ENCODE results near the gene VAT1L. TPM values are rescaled to one million over a fixed set of nuclear protein-coding genes. Genes with fewer than 3 reads are reported as not detected.
A peak's percentile ranks its signal among the peaks of the same experiment; 100 is the strongest.

Gene VAT1L
- total and polyA plus RNA-seq, 2 experiments from 2014 or later, result 6.2 TPM

DNA sequence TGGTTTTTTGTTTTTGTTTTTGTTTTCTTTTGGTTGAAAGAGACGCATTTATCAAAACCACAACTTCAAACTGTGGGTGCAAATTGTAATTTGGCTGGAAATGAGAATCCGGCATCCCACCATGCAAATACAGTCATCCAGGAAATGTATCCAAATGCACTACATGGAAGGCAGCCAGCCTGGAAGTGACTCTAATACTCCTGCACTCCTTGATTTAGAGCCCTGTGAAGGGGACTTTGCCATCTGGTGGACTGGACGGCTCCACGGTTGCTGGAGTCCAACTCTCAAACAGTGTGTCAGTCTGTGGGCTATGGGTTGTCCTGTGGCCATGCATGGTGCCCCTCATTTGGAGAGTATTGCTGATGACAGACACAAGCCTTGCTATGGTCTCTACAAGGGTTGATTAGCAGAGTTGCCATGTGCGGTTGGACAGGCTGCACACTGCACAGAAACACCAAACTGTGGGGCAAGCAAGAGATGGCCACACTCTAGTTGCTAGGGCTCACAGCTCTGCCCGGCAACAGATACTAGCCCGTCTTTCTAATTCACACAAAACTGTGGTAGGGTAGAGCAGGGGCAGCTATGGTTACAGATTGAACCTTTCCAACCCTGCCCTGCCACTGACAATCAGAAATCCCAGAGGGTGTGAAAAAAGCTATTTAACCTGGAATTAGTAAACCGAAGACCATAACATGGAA lies 62.4 kb downstream of the VAT1L start:
- TF ChIP-seq EZH2phosphoT487 (IDR thresholded peaks at IDR 0.05; ENCODE audit: insufficient read depth, low read depth) (no peak), EZH2 (IDR thresholded peaks at IDR 0.05; ENCODE audit: insufficient read depth, poor library complexity, severe bottlenecking) (no peak)
- H3K36me3 ChIP-seq (ENCODE audit: low read depth), result no peaks in the 10 kb centered on the region
- DNase-seq, result peak; percentile 53
- no peak overlapping the region for H3K4me2 ChIP-seq (ENCODE audit: unreplicated experiment)
- no peaks in the 10 kb centered on the region for H3K9me2 ChIP-seq (ENCODE audit: insufficient read depth)
- no peaks in the 10 kb centered on the region for H3K79me2 ChIP-seq (ENCODE audit: insufficient read depth)
- 69 to 72% methylated on average over 8 of the region's 8 CpGs for WGBS, 2 experiments (ENCODE audit: low coverage in 1 of 2, low lambda C conversion rate in 2 of 2, missing lambda C conversion rate in 2 of 2)
- H4K20me1 ChIP-seq (ENCODE audit: insufficient read depth), result no peaks in the 10 kb centered on the region
- no peak overlapping the region for H3K9ac ChIP-seq
- no peaks in the 10 kb centered on the region for H3K27me3 ChIP-seq (replicated peaks; ENCODE audit: insufficient read depth)
- no peaks in the 10 kb centered on the region for H3K9me3 ChIP-seq (ENCODE audit: low read depth)
- peaks cover 11% of the 10 kb centered on the region for H3F3A ChIP-seq (ENCODE audit: insufficient read depth)
- no peak overlapping the region for H3K27ac ChIP-seq
- in situ Hi-C loops (cut with MboI), result no loop called here
- H3K4me3 ChIP-seq, result no peak overlapping the region
- no peak overlapping the region for H2AFZ ChIP-seq
- H3K4me1 ChIP-seq (ENCODE audit: insufficient read depth), result peaks cover 15% of the 10 kb centered on the region

DNA sequence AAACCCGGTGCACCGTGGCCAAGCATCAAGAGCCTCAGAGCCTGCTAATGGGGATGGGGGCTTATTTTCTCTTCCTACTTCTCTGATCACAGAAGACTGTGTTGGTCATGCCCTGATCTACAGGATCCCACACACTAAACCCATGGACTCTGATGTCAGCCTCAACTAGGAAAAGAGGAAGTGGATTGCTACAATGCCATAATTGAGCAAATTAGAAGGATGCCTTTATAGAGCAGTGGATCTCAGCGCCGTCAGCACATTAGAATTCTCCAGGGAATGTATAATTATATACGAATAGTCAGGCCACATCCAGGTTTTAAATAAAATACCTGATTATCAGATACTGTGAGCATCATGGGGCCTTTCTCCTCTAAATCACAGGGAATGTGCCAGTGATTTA lies 64.8 kb downstream of the VAT1L start:
- H3K79me2 ChIP-seq (ENCODE audit: insufficient read depth), result no peaks in the 10 kb centered on the region
- H2AFZ ChIP-seq, result no peak overlapping the region
- H3K9me3 ChIP-seq (ENCODE audit: low read depth), result no peaks in the 10 kb centered on the region
- no peak overlapping the region for H3K9ac ChIP-seq
- H3K36me3 ChIP-seq (ENCODE audit: low read depth), result no peaks in the 10 kb centered on the region
- H3K27me3 ChIP-seq (replicated peaks; ENCODE audit: insufficient read depth), result no peaks in the 10 kb centered on the region
- DNase-seq, result no peak
- peaks cover 11% of the 10 kb centered on the region for H3F3A ChIP-seq (ENCODE audit: insufficient read depth)
- no peak overlapping the region for H3K27ac ChIP-seq
- in situ Hi-C loops (cut with MboI), result no loop called here
- no peak overlapping the region for H3K4me2 ChIP-seq (ENCODE audit: unreplicated experiment)
- no peaks in the 10 kb centered on the region for H4K20me1 ChIP-seq (ENCODE audit: insufficient read depth)
- H3K9me2 ChIP-seq (ENCODE audit: insufficient read depth), result no peaks in the 10 kb centered on the region
- no peak for TF ChIP-seq EZH2phosphoT487 (IDR thresholded peaks at IDR 0.05; ENCODE audit: insufficient read depth, low read depth)
- no peak for TF ChIP-seq EZH2 (IDR thresholded peaks at IDR 0.05; ENCODE audit: insufficient read depth, poor library complexity, severe bottlenecking)
- H3K4me1 ChIP-seq (ENCODE audit: insufficient read depth), result peaks cover 15% of the 10 kb centered on the region
- 81 to 84% methylated on average over 5 of the region's 5 CpGs for WGBS, 2 experiments (ENCODE audit: low coverage in 1 of 2, low lambda C conversion rate in 2 of 2, missing lambda C conversion rate in 2 of 2)
- H3K4me3 ChIP-seq, result no peak overlapping the region

DNA sequence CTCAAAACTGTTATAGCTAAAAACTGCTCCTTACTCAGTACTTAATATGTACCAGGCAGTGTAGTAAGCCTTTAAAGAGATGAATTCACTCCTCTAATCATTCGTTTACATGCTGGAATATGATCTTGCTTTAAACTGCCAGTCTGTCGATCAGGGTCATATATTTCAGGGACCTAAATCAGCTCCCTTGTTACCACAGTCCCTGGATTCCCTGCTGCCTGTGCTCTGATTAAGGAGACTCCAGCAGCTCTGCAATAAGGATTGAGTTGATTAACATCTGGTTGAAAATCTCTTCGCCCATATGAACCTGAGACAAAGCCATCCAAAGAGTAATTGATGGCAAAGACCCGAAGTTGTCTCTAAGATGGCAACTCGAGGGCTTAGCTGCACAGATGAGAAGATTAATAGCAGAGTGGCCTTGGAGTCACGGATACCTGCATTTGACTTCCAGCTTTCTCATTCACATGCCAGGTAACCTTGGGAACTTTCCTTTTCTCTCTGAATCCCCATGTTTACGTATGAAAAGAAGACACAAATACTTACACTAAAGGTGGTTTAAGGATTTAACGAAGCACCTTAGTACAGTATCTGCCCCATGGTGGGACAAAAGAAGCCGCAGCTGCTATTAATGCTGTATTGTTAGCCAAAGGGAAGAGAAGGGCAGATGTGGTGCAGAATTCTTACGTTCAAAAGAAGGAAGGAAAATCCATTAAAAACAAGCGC lies 68.2 kb downstream of the VAT1L start:
- Histone ChIP-seq H2AFZ (no peak overlapping the region), H3K36me3 (ENCODE audit: low read depth) (no peaks in the 10 kb centered on the region), H3K79me2 (ENCODE audit: insufficient read depth) (no peaks in the 10 kb centered on the region), H3K4me3 (no peak overlapping the region), H3K9ac (no peak overlapping the region), H3K27ac (no peak overlapping the region), H3K4me1 (ENCODE audit: insufficient read depth) (peaks cover 15% of the 10 kb centered on the region), H3K9me3 (ENCODE audit: low read depth) (no peaks in the 10 kb centered on the region), H3K27me3 (replicated peaks; ENCODE audit: insufficient read depth) (no peaks in the 10 kb centered on the region), H3F3A (ENCODE audit: insufficient read depth) (peaks cover 11% of the 10 kb centered on the region), H4K20me1 (ENCODE audit: insufficient read depth) (no peaks in the 10 kb centered on the region), H3K9me2 (ENCODE audit: insufficient read depth) (no peaks in the 10 kb centered on the region), H3K4me2 (ENCODE audit: unreplicated experiment) (no peak overlapping the region)
- in situ Hi-C loops (cut with MboI), result no loop called here
- WGBS, 2 experiments (ENCODE audit: low coverage in 1 of 2, low lambda C conversion rate in 2 of 2, missing lambda C conversion rate in 2 of 2), result 66 to 70% methylated on average over 11 of the region's 11 CpGs
- no peak for DNase-seq
- TF ChIP-seq EZH2phosphoT487 (IDR thresholded peaks at IDR 0.05; ENCODE audit: insufficient read depth, low read depth) (no peak), EZH2 (IDR thresholded peaks at IDR 0.05; ENCODE audit: insufficient read depth, poor library complexity, severe bottlenecking) (no peak)

DNA sequence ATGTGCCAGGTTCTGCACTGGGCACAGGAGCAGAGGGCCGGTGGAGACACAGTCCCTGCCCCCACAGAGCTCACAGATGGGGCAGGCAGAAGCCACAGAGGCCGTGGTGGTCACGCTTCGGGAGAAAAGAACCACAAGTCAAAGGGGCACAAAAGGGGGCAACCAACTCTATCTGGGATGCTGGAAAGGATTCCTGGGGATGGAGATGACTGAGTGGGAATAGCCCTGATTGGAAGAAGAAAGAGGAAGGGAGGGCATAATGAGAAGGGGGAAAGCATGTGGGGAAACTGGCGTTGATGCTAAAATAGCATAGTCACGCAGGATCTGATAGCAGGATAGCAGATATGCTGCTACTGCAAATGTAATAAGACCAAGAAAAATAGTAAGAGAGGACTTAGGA lies 69.7 kb downstream of the VAT1L start:
- Histone ChIP-seq H3K36me3 (ENCODE audit: low read depth) (no peaks in the 10 kb centered on the region), H3F3A (ENCODE audit: insufficient read depth) (peaks cover 11% of the 10 kb centered on the region), H4K20me1 (ENCODE audit: insufficient read depth) (no peaks in the 10 kb centered on the region), H2AFZ (no peak overlapping the region), H3K27me3 (replicated peaks; ENCODE audit: insufficient read depth) (no peaks in the 10 kb centered on the region), H3K27ac (no peak overlapping the region), H3K9ac (no peak overlapping the region), H3K9me3 (ENCODE audit: low read depth) (no peaks in the 10 kb centered on the region), H3K4me2 (ENCODE audit: unreplicated experiment) (no peak overlapping the region), H3K4me1 (ENCODE audit: insufficient read depth) (peaks cover 15% of the 10 kb centered on the region), H3K79me2 (ENCODE audit: insufficient read depth) (no peaks in the 10 kb centered on the region), H3K4me3 (no peak overlapping the region), H3K9me2 (ENCODE audit: insufficient read depth) (no peaks in the 10 kb centered on the region)
- WGBS, 2 experiments (ENCODE audit: low coverage in 1 of 2, low lambda C conversion rate in 2 of 2, missing lambda C conversion rate in 2 of 2), result 72 to 75% methylated on average over 6 of the region's 6 CpGs
- TF ChIP-seq EZH2phosphoT487 (IDR thresholded peaks at IDR 0.05; ENCODE audit: insufficient read depth, low read depth), result no peak
- TF ChIP-seq EZH2 (IDR thresholded peaks at IDR 0.05; ENCODE audit: insufficient read depth, poor library complexity, severe bottlenecking), result no peak
- in situ Hi-C loops (cut with MboI), result no loop called here
- no peak for DNase-seq
